LHCN-M2 (cell line): ENCODE results near the gene ANP32E. TPM values are rescaled to one million over a fixed set of nuclear protein-coding genes. Genes with fewer than 3 reads are reported as not detected.
"Not testable (repeated sequence)": the region's sequence is repeated elsewhere in the genome, so short reads cannot be mapped to it uniquely, and the experiment has no call there.

ENCODE experiments used
- DNase-seq: peaks from one replicate; pipeline ENCODE4 v3.0.0-alpha.2; 2012; ENCODE audit warnings: low read depth
- total RNA-seq: library from RNA; depleted of rRNA; stranded (reverse); fragments of >200 nt; gene quantifications from 2 replicates; pipeline ENCODE4 v1.2.3, GENCODE V29; 2014

The ANP32E gene
- total RNA-seq, 1 experiment from 2014 or later = 56.7 TPM

GRCh38 chr1:150214099-150214756 is 21.7 kb downstream of the ANP32E start:
- DNase-seq = not testable (repeated sequence)

GRCh38 chr1:150213170-150214098 is 22.5 kb downstream of the ANP32E start:
- no peak for DNase-seq

GRCh38 chr1:150212070-150212469 is 23.8 kb downstream of the ANP32E start:
- DNase-seq = no peak

DNA sequence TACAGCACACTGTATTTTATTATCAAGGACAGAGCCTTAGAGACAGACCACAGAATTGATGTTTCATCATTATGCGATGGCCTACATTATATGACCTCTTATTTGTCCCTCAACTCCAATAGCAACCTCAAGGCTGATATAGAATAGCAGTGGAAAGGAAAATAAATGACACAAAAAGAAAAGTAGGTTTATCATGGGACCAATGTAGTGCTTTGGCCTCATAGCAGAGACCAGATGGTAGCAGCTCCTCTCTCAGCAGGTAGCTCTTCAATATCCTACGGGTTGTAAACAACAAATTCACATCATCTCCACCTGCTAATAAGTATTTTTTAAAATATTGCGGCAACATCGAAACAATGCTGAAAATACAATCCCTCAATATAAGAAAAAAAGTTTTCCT is 25.2 kb downstream of the ANP32E start:
- no peak for DNase-seq

DNA sequence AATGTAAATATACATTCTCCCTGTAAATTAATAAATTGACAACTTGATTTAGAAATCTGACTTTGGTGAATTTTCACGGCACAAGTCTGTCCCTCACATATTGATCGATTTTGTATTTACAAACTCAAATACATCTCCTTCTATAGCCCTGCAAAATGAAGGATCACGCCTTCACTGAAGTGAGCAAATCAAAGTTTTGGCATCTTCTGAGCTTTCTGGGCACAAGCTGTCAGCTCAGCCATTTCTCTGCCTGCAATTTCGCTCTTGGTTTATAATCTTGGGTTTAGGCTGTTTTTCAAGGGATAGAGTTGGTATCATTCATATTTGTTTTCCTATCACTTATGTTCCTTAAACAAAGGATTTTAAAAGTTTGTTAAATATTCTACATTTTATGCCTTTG is 25.8 kb downstream of the ANP32E start:
- no peak for DNase-seq

- not testable (repeated sequence) for DNase-seq
Observed at GRCh38 chr1:150208460-150208859, 27.5 kb downstream of the ANP32E start.

DNA sequence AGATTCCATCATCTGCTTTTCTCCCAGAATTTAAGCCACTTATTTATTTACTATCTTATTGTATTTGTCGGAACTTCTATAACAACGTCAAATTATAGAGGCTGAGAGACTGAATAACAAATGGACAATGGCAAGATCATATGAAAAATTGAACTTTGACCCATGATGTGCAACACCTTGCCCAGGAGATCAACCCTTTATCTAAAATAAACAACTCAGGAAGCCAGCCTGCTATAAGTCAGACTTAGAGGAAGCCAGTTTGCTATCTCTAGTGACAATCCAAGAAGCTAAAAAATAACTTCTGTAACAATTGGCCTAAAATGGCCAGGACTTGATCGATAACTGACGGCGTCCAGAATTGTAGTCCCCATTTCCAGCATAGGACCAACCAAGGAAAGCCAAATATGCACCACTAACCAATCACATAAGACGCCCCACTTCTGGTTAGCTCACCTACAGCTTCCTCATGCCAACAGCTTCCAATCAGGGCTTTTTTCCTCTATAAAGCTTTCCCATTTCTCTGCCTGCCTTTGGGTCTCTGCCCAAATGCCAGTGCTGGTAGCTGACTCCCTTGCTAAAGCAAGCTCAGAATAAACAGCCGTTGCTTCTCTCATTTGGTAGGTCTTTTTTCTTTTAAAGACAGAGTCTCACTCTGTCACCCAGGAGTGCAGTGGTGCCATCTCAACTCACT is 28.5 kb downstream of the ANP32E start:
- no peak for DNase-seq

DNA sequence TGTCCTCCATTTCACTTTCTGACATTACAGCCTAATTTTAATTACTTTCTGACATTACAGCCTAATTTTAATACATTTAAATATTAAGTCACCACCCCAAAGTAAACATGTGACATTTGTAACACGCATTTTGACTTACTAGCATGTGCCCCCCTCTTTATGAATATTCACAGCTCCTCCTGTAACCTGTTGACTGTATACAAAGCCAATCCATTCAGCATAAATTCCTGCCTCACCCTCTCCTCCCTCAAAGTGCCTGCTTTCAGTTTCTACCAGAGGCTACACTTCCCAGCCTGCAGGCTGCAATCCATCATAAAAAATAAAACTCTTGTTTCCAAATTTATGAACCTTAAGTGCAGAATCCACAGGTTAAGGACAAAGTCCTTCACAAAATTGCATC is 39.5 kb downstream of the ANP32E start:
- no peak for DNase-seq

- DNase-seq = peak; percentile 26
Observed at GRCh38 chr1:150194381-150195031, 41.4 kb downstream of the ANP32E start.

DNA sequence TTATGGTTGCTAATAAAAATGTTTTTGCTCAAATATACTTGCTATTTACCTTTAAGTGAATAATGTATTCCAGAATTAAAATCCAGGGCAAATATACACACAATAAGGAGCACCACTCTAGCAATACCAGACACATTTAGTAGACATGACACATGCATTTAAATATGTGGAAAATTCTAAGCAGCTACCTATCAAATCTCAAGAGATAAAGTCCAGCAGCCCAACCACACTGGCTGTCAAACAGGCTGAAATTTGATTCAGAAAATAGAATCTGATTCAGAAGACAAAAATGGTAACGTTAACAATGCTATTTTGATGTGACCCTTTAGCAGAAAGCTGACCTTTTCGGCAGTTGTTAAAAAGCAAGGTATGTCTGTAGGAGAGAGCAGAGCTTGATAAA is 43.9 kb downstream of the ANP32E start:
- peak; percentile 80 for DNase-seq

- DNase-seq = no peak
Observed at GRCh38 chr1:150187560-150187931, 48.4 kb downstream of the ANP32E start.

GRCh38 chr1:150186789-150187559 is 48.9 kb downstream of the ANP32E start:
- peak; percentile 54 for DNase-seq

DNA sequence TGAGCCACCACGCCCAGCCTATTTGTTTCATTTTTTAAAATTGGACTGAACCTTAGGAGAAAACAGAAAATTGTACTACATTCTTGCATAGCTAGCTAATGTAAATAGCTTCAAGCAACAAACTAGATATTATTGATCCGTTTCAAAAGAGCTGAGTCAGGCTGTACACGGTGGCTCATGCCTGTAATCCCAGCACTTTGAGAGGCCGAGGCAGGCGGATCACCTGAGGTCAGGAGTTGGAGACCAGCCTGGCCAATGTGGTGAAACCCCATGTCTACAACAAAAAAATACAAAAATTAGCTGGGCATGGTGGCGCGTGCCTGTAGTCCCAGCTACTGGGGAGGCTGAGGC is 49.5 kb downstream of the ANP32E start:
- not testable (repeated sequence) for DNase-seq

DNA sequence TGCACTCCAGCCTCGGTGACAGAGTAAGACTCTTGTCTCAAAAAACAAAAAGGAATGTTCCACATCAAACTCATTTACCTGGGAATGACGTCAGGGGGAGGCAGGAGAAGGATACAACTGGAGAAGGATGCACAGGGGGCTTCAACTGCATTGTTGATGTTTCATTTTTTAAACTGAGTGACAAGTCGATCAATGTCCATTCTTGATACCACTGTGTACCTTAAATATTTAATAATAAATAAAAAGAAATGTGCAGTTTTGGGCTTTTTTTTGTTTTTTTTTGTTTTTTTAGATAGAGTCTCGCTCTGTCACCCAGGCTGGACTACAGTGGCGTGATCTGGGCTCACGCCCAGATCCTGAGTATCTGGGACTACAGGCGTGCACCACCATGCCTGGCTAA is 50.4 kb downstream of the ANP32E start:
- no peak for DNase-seq

GRCh38 chr1:150183061-150183460 is 52.9 kb downstream of the ANP32E start:
- DNase-seq = no peak

GRCh38 chr1:150182247-150182646 is 53.7 kb downstream of the ANP32E start:
- no peak for DNase-seq

DNA sequence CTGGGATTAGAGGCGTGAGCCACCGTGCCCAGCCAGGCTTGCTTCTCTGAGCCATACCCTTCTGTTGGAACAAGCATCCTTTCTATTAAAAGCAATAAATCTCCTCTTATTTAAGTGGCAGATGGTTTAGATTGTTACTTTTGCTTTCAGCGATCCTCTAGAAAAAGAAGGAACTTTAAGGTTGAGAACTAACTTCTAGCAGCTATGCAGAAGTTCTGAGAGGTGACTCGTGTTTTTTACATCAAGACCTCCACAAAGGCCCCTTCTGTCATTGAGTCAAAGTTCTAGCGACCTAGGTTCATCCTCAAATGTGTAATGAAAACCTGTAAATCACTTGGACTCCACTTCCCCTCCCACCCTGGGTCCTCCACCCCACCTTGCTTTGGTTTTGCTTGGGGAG is 55.4 kb downstream of the ANP32E start:
- DNase-seq = no peak

GRCh38 chr1:150179867-150180266 is 56.0 kb downstream of the ANP32E start:
- DNase-seq = no peak

DNA sequence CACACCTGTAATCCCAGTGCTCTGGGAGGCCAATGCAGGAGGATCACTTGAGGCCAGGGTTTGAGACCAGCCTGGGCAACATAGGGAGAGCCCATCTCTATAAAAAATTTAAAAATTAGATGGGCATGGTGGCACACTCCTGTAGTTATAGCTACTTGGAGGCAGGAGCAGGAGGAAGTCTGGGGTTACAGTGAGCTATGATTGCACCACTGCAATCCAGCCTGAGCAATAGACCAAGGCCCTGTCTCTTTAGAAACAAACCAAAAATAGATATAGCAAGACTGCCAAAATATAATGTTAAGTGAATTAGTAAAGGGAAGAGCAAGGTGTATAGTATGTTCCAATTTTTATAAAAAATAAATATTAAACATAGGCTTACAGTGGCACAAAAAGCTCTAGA is 57.4 kb downstream of the ANP32E start:
- no peak for DNase-seq

DNA sequence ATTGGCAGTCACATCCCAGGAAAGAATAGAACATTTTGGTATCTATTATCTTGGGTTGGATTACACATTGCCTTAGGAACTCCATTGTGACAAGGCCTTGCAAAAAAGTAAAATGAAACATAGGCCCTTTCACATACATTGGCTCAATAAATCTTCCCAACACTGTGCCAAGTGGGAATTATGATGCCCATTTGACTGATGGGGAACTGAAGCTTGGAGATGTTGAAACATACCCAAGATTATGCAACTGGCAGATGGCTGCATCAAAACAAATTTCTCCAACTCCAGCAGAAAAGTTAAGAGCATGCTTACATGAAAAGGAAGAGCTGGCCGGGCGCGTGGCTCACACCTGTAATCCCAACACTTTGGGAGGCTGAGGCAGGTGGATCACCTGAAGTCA is 59.3 kb downstream of the ANP32E start:
- DNase-seq = no peak

- DNase-seq = no peak
Observed at GRCh38 chr1:150173141-150173585, 62.7 kb downstream of the ANP32E start.
